K562 (cell line): ENCODE data around the gene TTC4. TPM values are rescaled to one million over a fixed set of nuclear protein-coding genes. Genes with fewer than 3 reads are reported as not detected.

Experiments
- E2F6 ChIP-seq, 2 experiments: IDR thresholded peaks; 2 replicates each; pipeline ENCODE4 v1.6.1; 2011; ENCODE audit warnings: borderline replicate concordance in 1 of 2, control low read depth in 1 of 2, low read depth in 1 of 2, low read length in 1 of 2, mild to moderate bottlenecking in 1 of 2, mixed read lengths in 1 of 2, moderate library complexity in 1 of 2; ENCODE audit not compliant: insufficient read depth in 1 of 2, insufficient read length in 1 of 2, poor library complexity in 1 of 2, severe bottlenecking in 1 of 2; ENCODE audit errors: extremely low read depth in 1 of 2
- HDGF ChIP-seq: fragments of 450-650 bp; IDR thresholded peaks from 2 replicates; pipeline ENCODE4 v1.6.1; 2016
- MXI1 ChIP-seq: IDR thresholded peaks from 2 replicates; pipeline ENCODE4 v1.6.1; 2011; ENCODE audit warnings: low read depth, mild to moderate bottlenecking, improper control_type of control experiment, low read length
- ZBTB12 ChIP-seq: fragments of 250-450 bp; sonication (Bioruptor Pico); IDR thresholded peaks from 2 replicates; pipeline ENCODE4 v1.4.0; 2020
- ZNF586 ChIP-seq: fragments of 450-650 bp; formaldehyde crosslinking; conservative IDR thresholded peaks from 2 replicates; pipeline ENCODE4 v1.4.0; 2020; ENCODE audit warnings: mild to moderate bottlenecking, moderate library complexity
- polyA plus RNA-seq, 8 experiments: library from polyadenylated mRNA; depleted of rRNA in 4 of 8; stranded (reverse) in 5 of 8; unstranded in 3 of 8; fragments of >200 nt; fragmentation: Nextera tagmentation in 2 of 8; fragmentation: Illumina TruSeq in 1 of 8; extraction: Ambion mirVana in 2 of 8; extraction: Trizol in 1 of 8; gene quantifications; 2 replicates each; pipeline versions ENCODE4 v1.2.1 to v1.2.3, GENCODE V29; 2011 to 2014; ENCODE audit warnings: inconsistent platforms in 1 of 8, missing spikeins in 1 of 8
- total RNA-seq, 7 experiments: library from RNA; depleted of rRNA in 6 of 7; stranded (reverse); fragments of >200 nt in 6 of 7; fragmentation: Illumina TruSeq in 2 of 7; extraction: Trizol in 2 of 7; gene quantifications; 2 replicates each; pipeline versions ENCODE4 v1.2.1 to v1.2.3, GENCODE V29; 2011 to 2021; ENCODE audit warnings: low replicate concordance in 1 of 7
- TF ChIP-seq, protein P1 (sequence below): IDR thresholded peaks from 2 replicates; pipeline ENCODE4 v1.6.1; 2016; ENCODE audit warnings: missing genetic modification characterization, missing compliant biosample characterization
- TF ChIP-seq, protein P2 (sequence below): sonication (generic); formaldehyde crosslinking; IDR thresholded peaks from 2 replicates; pipeline ENCODE4 v1.8.0; 2022; ENCODE audit warnings: missing genetic modification reagents, mild to moderate bottlenecking, borderline replicate concordance
- TF ChIP-seq, protein P3 (sequence below): sonication (generic); formaldehyde crosslinking; IDR thresholded peaks from 2 replicates; pipeline ENCODE4 v1.8.0; 2022; ENCODE audit warnings: missing genetic modification reagents, mild to moderate bottlenecking, borderline replicate concordance
- TF ChIP-seq, protein P4 (sequence below): fragments of 250-450 bp; sonication (Bioruptor Pico); IDR thresholded peaks from 2 replicates; pipeline ENCODE4 v1.8.0; 2021; ENCODE audit warnings: moderate library complexity, mild to moderate bottlenecking, inconsistent platforms
- TF ChIP-seq, protein P5 (sequence below), 2 experiments: fragments of 200-800 bp in 1 of 2; sonication (Bioruptor generic) in 1 of 2; sonication (generic) in 1 of 2; formaldehyde crosslinking in 1 of 2; IDR thresholded peaks in 1 of 2; conservative IDR thresholded peaks in 1 of 2; 2 replicates each; pipeline versions ENCODE4 v1.5.0 to v1.6.1; 2016 to 2020; ENCODE audit warnings: missing compliant biosample characterization in 1 of 2, missing genetic modification characterization in 1 of 2, missing genetic modification reagents in 1 of 2

TTC4 gene
- total and polyA plus RNA-seq, 9 of the 15 experiments (the other 6 are each of a cell fraction or from before 2014, with no cell fraction given) = 36.3 to 111 (median 54.1) TPM

DNA sequence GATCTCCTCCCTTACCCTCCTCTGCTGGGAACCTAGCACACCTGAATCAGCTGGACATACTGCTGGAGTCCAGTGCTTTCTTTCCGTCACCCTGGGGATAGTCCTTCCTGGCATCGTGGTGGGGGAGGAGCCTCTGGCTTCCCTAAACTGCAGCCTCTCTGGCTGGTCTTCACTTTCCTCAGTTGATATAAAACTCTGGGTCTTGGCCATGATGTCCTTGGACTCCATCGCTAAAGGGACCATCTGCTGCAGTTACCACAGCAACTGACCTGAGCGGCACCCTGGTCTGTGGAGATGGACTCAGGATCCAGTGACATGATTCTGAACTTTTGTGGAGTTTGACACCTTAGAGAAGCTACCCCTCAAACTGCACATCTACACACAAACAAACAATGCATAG, 25.9 kb downstream of the TTC4 start (continued):
- TF ChIP-seq HDGF (no peak), MXI1 (no peak), ZBTB12 (CRISPR knock-in tag) (no peak), E2F6 (IDR thresholded peaks at IDR 0.05; ENCODE audit: borderline replicate concordance in 1 of 2, extremely low read depth in 1 of 2, insufficient read depth in 1 of 2, insufficient read length in 1 of 2, low read depth in 1 of 2, low read length in 1 of 2, poor library complexity in 1 of 2, severe bottlenecking in 1 of 2) (no peak), ZNF586 (CRISPR knock-in tag) (no peak)
- TF ChIP-seq, protein P1, sequence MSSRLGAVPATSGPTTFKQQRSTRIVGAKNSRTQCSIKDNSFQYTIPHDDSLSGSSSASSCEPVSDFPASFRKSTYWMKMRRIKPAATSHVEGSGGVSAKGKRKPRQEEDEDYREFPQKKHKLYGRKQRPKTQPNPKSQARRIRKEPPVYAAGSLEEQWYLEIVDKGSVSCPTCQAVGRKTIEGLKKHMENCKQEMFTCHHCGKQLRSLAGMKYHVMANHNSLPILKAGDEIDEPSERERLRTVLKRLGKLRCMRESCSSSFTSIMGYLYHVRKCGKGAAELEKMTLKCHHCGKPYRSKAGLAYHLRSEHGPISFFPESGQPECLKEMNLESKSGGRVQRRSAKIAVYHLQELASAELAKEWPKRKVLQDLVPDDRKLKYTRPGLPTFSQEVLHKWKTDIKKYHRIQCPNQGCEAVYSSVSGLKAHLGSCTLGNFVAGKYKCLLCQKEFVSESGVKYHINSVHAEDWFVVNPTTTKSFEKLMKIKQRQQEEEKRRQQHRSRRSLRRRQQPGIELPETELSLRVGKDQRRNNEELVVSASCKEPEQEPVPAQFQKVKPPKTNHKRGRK (tag) = no peak
- TF ChIP-seq, protein P2, sequence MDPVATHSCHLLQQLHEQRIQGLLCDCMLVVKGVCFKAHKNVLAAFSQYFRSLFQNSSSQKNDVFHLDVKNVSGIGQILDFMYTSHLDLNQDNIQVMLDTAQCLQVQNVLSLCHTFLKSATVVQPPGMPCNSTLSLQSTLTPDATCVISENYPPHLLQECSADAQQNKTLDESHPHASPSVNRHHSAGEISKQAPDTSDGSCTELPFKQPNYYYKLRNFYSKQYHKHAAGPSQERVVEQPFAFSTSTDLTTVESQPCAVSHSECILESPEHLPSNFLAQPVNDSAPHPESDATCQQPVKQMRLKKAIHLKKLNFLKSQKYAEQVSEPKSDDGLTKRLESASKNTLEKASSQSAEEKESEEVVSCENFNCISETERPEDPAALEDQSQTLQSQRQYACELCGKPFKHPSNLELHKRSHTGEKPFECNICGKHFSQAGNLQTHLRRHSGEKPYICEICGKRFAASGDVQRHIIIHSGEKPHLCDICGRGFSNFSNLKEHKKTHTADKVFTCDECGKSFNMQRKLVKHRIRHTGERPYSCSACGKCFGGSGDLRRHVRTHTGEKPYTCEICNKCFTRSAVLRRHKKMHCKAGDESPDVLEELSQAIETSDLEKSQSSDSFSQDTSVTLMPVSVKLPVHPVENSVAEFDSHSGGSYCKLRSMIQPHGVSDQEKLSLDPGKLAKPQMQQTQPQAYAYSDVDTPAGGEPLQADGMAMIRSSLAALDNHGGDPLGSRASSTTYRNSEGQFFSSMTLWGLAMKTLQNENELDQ (CRISPR knock-in tag) = no peak
- TF ChIP-seq, protein P3, sequence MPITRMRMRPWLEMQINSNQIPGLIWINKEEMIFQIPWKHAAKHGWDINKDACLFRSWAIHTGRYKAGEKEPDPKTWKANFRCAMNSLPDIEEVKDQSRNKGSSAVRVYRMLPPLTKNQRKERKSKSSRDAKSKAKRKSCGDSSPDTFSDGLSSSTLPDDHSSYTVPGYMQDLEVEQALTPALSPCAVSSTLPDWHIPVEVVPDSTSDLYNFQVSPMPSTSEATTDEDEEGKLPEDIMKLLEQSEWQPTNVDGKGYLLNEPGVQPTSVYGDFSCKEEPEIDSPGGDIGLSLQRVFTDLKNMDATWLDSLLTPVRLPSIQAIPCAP (CRISPR knock-in tag) = no peak
- TF ChIP-seq, protein P4, sequence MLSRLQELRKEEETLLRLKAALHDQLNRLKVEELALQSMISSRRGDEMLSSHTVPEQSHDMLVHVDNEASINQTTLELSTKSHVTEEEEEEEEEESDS (CRISPR knock-in tag) = no peak
- TF ChIP-seq, protein P5, sequence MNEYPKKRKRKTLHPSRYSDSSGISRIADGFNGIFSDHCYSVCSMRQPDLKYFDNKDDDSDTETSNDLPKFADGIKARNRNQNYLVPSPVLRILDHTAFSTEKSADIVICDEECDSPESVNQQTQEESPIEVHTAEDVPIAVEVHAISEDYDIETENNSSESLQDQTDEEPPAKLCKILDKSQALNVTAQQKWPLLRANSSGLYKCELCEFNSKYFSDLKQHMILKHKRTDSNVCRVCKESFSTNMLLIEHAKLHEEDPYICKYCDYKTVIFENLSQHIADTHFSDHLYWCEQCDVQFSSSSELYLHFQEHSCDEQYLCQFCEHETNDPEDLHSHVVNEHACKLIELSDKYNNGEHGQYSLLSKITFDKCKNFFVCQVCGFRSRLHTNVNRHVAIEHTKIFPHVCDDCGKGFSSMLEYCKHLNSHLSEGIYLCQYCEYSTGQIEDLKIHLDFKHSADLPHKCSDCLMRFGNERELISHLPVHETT (CRISPR knock-in tag; conservative IDR thresholded peaks at IDR 0.05 in 1 of 2, IDR thresholded peaks at IDR 0.05 in 1 of 2) = no peak
